Measurements from ENCODE around the gene RCBTB2. TPM values are rescaled to one million over a fixed set of nuclear protein-coding genes. Genes with fewer than 3 reads are reported as not detected.

Gene RCBTB2
- total RNA-seq, 2 donors from 2014 or later, result 3.1 to 7.3 TPM

- no peaks in the 10 kb centered on the region for H3K4me1 Mint-ChIP-seq
- TF ChIP-seq CTCF (conservative IDR thresholded peaks at IDR 0.05), result no peak
- no peaks in the 10 kb centered on the region for H3K27me3 ChIP-seq (ENCODE audit: control insufficient read depth, insufficient read depth, low read length, poor library complexity, severe bottlenecking)
- no peak overlapping the region for H3K27ac Mint-ChIP-seq
- no peak for DNase-seq
- H3K9me3 Mint-ChIP-seq, result peaks cover 41% of the 10 kb centered on the region
- no peaks in the 10 kb centered on the region for H3K36me3 Mint-ChIP-seq (ENCODE audit: low read depth)
- no peak overlapping the region for H3K9ac ChIP-seq (ENCODE audit: extremely low read depth, low read length, poor library complexity, severe bottlenecking)
- H3K4me3 ChIP-seq (ENCODE audit: low read length), result no peak overlapping the region
- H3K27me3 Mint-ChIP-seq (ENCODE audit: insufficient read depth), result peaks cover 8% of the 10 kb centered on the region
- WGBS, 2 experiments (ENCODE audit: insufficient coverage in 1 of 2, insufficient read length in 1 of 2), result 100% methylated on average over 1 of the region's 1 CpG
- no peak overlapping the region for H3K4me3 Mint-ChIP-seq
- H3K4me1 ChIP-seq (ENCODE audit: control insufficient read depth, insufficient read depth, low read length), result no peaks in the 10 kb centered on the region
- H3K27ac ChIP-seq (ENCODE audit: low read depth, low read length), result no peak overlapping the region
- H3K9me3 ChIP-seq (ENCODE audit: control insufficient read depth, low read length), result peaks cover 18% of the 10 kb centered on the region
- H3K36me3 ChIP-seq (ENCODE audit: control insufficient read depth, insufficient read depth, low read length), result no peaks in the 10 kb centered on the region
Measured at GRCh38 chr13:48551329-48551728, 18.4 kb upstream of the RCBTB2 start.

- peaks cover 33% of the 10 kb centered on the region for H3K9me3 Mint-ChIP-seq
- WGBS, 2 experiments (ENCODE audit: insufficient coverage in 1 of 2, insufficient read length in 1 of 2), result 89% methylated on average over 1 of the region's 1 CpG; no CpG with 5 or more reads in 1 of the 2 experiments
- H3K27me3 Mint-ChIP-seq (ENCODE audit: insufficient read depth), result peaks cover 18% of the 10 kb centered on the region
- H3K4me3 Mint-ChIP-seq, result no peak overlapping the region
- H3K36me3 ChIP-seq (ENCODE audit: control insufficient read depth, insufficient read depth, low read length), result no peaks in the 10 kb centered on the region
- H3K9me3 ChIP-seq (ENCODE audit: control insufficient read depth, low read length), result peaks cover 14% of the 10 kb centered on the region
- H3K4me1 Mint-ChIP-seq, result no peaks in the 10 kb centered on the region
- no peak for TF ChIP-seq CTCF (conservative IDR thresholded peaks at IDR 0.05)
- H3K4me3 ChIP-seq (ENCODE audit: low read length), result no peak overlapping the region
- H3K9ac ChIP-seq (ENCODE audit: extremely low read depth, low read length, poor library complexity, severe bottlenecking), result no peak overlapping the region
- H3K27ac ChIP-seq (ENCODE audit: low read depth, low read length), result no peak overlapping the region
- no peaks in the 10 kb centered on the region for H3K36me3 Mint-ChIP-seq (ENCODE audit: low read depth)
- peaks cover 1% of the 10 kb centered on the region for H3K27me3 ChIP-seq (ENCODE audit: control insufficient read depth, insufficient read depth, low read length, poor library complexity, severe bottlenecking)
- no peak for DNase-seq
- H3K27ac Mint-ChIP-seq, result no peak overlapping the region
- H3K4me1 ChIP-seq (ENCODE audit: control insufficient read depth, insufficient read depth, low read length), result no peaks in the 10 kb centered on the region
Measured at GRCh38 chr13:48549658-48550057, 16.8 kb upstream of the RCBTB2 start.

- no peaks in the 10 kb centered on the region for H3K36me3 Mint-ChIP-seq (ENCODE audit: low read depth)
- H3K9me3 Mint-ChIP-seq, result peaks cover 26% of the 10 kb centered on the region
- 83 to 100% methylated on average over 1 to 4 of the region's 4 CpGs for WGBS, 2 experiments (ENCODE audit: insufficient coverage in 1 of 2, insufficient read length in 1 of 2)
- Histone ChIP-seq H3K27ac (ENCODE audit: low read depth, low read length) (no peak overlapping the region), H3K4me3 (ENCODE audit: low read length) (no peak overlapping the region), H3K36me3 (ENCODE audit: control insufficient read depth, insufficient read depth, low read length) (no peaks in the 10 kb centered on the region), H3K9ac (ENCODE audit: extremely low read depth, low read length, poor library complexity, severe bottlenecking) (no peak overlapping the region), H3K4me1 (ENCODE audit: control insufficient read depth, insufficient read depth, low read length) (no peaks in the 10 kb centered on the region), H3K9me3 (ENCODE audit: control insufficient read depth, low read length) (peaks cover 14% of the 10 kb centered on the region), H3K27me3 (ENCODE audit: control insufficient read depth, insufficient read depth, low read length, poor library complexity, severe bottlenecking) (peaks cover 17% of the 10 kb centered on the region)
- peaks cover 4% of the 10 kb centered on the region for H3K4me1 Mint-ChIP-seq
- H3K4me3 Mint-ChIP-seq, result no peak overlapping the region
- no peak for TF ChIP-seq CTCF (conservative IDR thresholded peaks at IDR 0.05)
- peaks cover 30% of the 10 kb centered on the region for H3K27me3 Mint-ChIP-seq (ENCODE audit: insufficient read depth)
- no peak for DNase-seq
- no peak overlapping the region for H3K27ac Mint-ChIP-seq
Measured at GRCh38 chr13:48547663-48548092, 14.8 kb upstream of the RCBTB2 start.

All from endodermal cell (in vitro differentiated cells).